Measurements from ENCODE around the gene CYP2W1. TPM values are rescaled to one million over a fixed set of nuclear protein-coding genes. Genes with fewer than 3 reads are reported as not detected.
"Not testable (repeated sequence)": the region's sequence is repeated elsewhere in the genome, so short reads cannot be mapped to it uniquely, and the experiment has no call there.

The CYP2W1 gene, protein sequence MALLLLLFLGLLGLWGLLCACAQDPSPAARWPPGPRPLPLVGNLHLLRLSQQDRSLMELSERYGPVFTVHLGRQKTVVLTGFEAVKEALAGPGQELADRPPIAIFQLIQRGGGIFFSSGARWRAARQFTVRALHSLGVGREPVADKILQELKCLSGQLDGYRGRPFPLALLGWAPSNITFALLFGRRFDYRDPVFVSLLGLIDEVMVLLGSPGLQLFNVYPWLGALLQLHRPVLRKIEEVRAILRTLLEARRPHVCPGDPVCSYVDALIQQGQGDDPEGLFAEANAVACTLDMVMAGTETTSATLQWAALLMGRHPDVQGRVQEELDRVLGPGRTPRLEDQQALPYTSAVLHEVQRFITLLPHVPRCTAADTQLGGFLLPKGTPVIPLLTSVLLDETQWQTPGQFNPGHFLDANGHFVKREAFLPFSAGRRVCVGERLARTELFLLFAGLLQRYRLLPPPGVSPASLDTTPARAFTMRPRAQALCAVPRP
- 2.1 TPM for polyA plus RNA-seq (ENCODE audit: insufficient read length)
- long read RNA-seq, donor 1, partial matches to known transcripts: 0 of 1 reads
- long read RNA-seq, donor 1, other reads (novel, unspliced or antisense): 0 of 1 reads
- long read RNA-seq, donor 2: 0 reads
- long read RNA-seq, donor 3, partial matches to known transcripts: 0 of 1 reads
- long read RNA-seq, donor 3, other reads (novel, unspliced or antisense): 0 of 1 reads
- long read RNA-seq, donor 4: 0 reads
- long read RNA-seq, donor 5, partial matches to known transcripts: 62 of 98 reads
- long read RNA-seq, donor 5, other reads (novel, unspliced or antisense): 35 of 98 reads
- long read RNA-seq, donor 6: 0 reads
- long read RNA-seq, donor 7: 0 reads
- long read RNA-seq, donor 8: 0 reads

GRCh38 chr7:983004-983615, at the start of gene CYP2W1:
Gene CYP2W1 (plus strand): TSS chr7:983181. CDS start chr7:983212, 31 bp downstream.
- no peak for DNase-seq

GRCh38 chr7:934469-935163, 48.4 kb upstream of the CYP2W1 start:
- no peak for DNase-seq

DNA sequence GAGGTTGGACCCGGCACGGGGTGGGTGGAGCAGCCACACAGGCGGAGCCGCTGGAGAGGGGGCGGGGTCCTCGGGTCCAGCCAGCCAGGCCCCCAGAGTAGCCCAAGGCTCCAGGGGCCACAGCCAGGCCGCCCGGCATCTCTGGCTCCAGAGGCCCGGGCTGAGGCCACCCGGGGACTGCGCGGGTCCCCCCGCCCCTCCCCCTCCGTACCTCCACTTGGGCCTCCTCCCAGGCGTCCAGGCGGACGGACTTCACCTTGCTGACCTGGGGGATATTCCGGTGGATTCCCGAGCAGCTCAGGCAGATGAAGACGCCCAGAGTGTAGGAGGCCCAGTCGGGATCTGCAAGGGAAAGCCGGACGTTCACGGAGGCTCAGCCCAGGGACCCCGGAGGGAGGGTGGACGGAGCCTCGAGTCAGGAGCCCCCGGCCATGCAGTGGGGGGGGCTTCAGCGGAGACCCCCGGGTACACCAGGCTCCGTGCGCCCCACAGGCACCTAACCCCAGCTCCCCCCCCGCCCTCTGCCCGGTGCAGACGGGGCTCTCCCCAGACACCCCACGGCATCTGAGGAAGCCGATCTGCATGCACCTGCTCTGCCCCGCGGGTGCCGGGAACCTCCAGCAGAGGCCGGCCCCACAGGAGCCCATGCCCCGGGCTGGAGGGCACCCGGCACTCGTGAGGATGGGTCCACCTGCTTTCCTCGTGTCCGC, 47.7 kb upstream of the CYP2W1 start:
- no peak for DNase-seq

GRCh38 chr7:935874-936385, 47.1 kb upstream of the CYP2W1 start:
- DNase-seq: no peak

DNA sequence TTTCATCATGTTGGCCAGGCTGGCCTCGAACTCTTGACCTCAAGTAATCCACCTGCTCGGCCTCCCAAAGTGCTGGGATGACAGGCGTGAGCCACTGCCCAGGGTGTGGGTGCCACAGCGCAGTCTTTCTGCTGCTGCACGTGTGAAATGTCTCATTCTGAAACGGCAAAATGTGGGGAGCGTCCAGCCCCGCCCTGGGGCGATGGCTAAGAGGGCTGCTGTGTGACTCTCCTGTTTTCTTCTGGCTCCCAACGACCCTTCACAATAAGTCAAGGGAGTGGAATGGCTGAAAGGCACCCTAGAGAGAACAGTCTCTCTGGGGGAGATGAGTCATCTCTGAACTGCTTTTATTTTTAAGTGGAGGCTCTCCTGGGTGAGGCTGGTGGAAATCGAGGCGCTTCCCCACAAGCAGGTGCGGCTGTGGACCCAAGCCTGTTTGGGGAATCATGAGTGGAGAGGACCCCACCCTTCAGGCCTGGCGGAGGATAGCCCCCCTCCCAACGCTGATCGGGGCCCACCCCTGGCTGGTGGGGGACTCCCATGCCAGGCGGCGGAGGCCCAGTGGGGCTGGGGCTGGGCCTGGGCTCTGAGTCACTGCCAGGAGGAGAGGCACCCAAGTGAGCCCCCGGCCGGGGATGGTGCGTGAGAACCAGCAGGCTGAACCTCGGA, 46.5 kb upstream of the CYP2W1 start:
- no peak for DNase-seq

- no peak for DNase-seq
Measured at GRCh38 chr7:937856-938484, 45.0 kb upstream of the CYP2W1 start.

DNA sequence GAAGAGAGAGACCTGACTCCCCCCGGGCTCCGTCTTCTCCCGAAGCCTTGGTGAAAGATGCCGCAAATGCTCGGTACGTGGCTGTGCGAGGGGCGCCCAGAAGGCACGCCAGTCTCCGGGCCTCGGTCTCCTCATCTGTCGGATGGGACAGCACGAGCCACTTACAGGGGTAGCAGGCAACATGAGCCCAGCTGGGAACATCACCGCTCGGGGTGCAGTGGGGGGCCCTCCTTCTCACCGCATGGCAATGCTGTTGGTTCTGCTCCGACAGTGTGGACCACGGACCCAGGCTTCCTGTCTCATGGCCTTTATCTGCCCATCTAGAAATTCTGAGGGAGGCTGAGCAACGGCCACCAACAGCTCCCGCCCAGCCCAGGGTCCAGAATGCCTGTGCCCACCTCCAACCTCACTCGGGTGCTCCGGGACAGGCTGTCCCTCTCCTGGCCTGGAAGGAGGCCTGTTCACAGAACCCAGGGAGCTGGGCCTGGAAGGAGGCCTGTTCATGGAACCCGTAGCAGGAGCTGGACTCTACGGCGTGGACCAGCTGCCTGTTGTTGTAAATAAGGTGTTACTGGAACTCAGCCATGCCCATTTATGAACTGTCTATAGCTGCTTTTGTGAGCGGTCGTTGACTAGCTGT, 44.3 kb upstream of the CYP2W1 start:
- DNase-seq: no peak

GRCh38 chr7:939843-940242, 43.1 kb upstream of the CYP2W1 start:
- DNase-seq: no peak

- no peak for DNase-seq
Measured at GRCh38 chr7:940599-941408, 42.2 kb upstream of the CYP2W1 start.

GRCh38 chr7:943793-944192, 39.2 kb upstream of the CYP2W1 start:
- not testable (repeated sequence) for DNase-seq

DNA sequence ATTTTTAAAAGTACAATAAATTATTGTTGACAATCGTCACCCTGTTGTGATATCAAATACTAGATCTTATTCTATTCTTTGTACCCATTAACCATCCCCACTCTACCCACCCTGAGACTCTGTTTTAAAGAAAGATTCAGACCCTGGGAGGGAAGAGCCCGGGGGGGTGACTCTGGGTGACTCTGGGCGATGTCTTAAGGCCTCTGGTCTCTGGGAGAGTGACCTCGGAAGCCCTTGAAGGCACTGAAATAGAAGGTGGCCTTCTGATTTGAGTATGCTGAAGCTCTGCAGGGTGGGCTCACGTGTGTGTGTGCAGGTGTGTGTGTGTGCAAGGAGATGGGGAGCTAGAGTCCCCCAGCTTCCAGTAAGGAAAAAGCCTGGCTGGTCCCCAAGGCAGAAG, 38.2 kb upstream of the CYP2W1 start:
- DNase-seq: no peak

DNA sequence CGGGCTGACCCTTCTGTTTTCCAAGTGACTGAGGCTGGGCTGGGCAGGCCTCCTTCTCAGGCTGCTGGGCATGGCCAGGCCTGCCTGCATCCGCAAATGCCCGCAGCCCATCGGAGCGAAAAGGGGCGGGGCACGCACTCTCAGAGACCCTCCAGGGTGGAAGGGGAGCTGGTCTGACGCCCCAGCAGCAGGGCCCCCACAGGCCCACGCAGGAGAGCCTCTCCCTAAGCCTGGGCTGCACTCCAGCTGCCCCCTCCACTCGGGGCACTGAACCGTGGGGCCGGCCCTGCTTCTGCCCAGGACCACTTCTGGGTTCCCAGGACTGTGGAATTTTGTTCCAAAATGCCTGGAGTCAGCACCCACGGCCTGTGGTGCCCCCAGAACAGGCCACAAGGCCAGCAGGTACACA, 37.8 kb upstream of the CYP2W1 start:
- peak; percentile 54 for DNase-seq

DNA sequence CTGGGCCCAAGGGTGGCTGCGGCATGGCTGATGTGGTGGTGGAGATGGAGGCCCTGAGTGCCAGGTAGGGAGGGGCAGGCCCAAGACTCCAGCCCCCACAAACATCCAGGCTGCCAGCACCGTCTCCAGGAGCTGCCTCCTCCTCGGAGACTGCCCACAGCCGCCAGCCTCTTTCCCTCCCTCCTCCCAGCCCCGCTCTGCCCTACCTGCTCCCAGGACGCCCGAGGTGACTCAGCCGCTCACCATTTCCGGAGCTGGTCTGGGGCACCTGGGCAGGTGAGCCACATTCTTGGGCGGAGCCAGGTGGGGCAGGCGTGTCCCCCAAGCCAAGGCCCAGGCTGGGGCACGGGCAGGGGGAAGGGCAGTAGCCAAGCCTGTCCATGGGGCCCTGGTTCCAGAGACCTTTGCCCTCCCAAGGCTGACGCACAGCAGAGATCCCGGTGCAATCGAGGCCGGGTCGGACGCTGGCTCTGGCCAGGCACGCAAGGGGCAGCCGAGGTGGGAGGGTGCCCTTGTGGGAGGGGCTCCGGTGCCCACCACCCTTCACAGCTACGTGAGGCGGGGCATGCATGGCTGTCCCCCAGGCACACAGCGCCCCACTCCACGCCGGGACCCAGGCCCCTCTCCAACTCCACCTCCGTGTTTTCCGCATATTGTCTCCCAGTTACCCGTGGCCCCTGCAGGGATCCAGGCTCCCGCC, 37.3 kb upstream of the CYP2W1 start:
- peak; percentile 59 for DNase-seq

DNA sequence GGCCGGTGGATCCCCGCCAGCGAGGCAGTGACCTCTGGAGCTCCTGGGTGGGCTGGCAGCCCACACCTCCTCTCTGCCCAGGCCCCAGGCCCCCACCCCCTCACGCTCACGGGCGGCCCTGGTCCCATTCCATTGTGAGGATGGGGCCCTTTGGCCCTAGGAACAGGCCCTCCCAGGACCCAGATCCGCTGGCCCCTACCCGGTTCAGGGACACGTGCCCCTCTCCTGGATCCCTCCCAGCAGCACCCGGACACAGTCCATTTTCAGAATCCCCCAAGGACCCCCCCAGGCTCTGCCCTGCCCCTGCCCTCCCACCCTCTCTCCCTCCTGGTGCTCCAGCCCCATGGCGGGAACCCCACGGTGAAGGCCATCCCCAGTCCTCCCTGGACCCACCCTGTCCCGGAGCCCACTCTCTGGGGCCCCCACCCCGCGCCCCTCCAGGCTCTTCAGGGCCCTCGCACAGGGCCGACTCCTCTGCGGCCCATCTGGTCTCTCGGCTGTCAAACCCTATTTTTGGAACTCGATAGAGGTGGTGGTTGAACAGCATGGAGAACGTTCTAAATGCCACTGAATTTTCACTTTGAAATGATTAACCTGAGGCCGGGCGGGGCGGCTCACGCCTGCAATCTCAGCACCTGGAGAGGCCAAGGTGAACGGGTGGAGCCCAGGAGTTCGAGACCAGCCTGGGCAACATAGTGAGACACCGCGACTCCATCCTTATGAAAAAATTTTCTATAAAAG, 36.6 kb upstream of the CYP2W1 start:
- DNase-seq: no peak

- no peak for DNase-seq
Measured at GRCh38 chr7:947391-948210, 35.4 kb upstream of the CYP2W1 start.

Measured in left kidney (tissue), 8 donors.